IMR-90 (cell line): ENCODE measurements around the gene ZNF836. TPM values are rescaled to one million over a fixed set of nuclear protein-coding genes. Genes with fewer than 3 reads are reported as not detected.

Experiments
- ATAC-seq: fragments of 200-7000 bp; cut with Tn5 transposase; 2 replicates; pipeline ENCODE4 v1.9.1; 2020; ENCODE audit warnings: low read depth, mild to moderate bottlenecking, moderate library complexity
- Bru-seq: library from RNA; stranded (reverse); fragments of 400-500 nt; gene quantifications from one replicate; lab custom pipeline; 2021; lab: Mats Ljungman, UMichigan
- BruChase-seq, 2 experiments: library from RNA; stranded (reverse); fragments of 400-500 nt; gene quantifications; one replicate each; lab custom pipeline; 2021; lab: Mats Ljungman, UMichigan
- BruUV-seq: library from RNA; stranded (reverse); fragments of 400-500 nt; replicated peaks from 2 replicates; lab custom pipeline; 2021; lab: Mats Ljungman, UMichigan
- CTCF ChIA-PET: fragments of 300-600 bp; formaldehyde crosslinking; extraction: SDS; loops from one replicate; lab custom pipeline; 2021; ENCODE audit warnings: antibody characterized with exemption; lab: Yijun Ruan, JAX
- POLR2A ChIA-PET: fragments of 300-600 bp; sonication (Branson Sonifier 250); formaldehyde crosslinking; loops from one replicate; lab custom pipeline; 2022; ENCODE audit warnings: antibody characterized with exemption; ENCODE audit not compliant: unreplicated experiment; lab: Charles Lee
- DNase-seq: peaks from one replicate; pipeline ENCODE4 v3.0.0; 2013
- H2AFZ ChIP-seq: replicated peaks from 2 replicates; pipeline ENCODE3; 2013; ENCODE audit warnings: low read length, mild to moderate bottlenecking; ENCODE audit not compliant: poor library complexity
- H2AK5ac ChIP-seq: 2 replicates; pipeline ENCODE4 v1.6.1; 2013; ENCODE audit warnings: low read depth, low read length, inconsistent platforms
- H2AK9ac ChIP-seq: replicated peaks from 2 replicates; pipeline ENCODE3; 2013; ENCODE audit warnings: mild to moderate bottlenecking, low read depth, low read length, moderate library complexity; ENCODE audit not compliant: poor library complexity
- H2BK120ac ChIP-seq: 2 replicates; pipeline ENCODE4 v1.6.1; 2013; ENCODE audit warnings: low read depth, low read length, inconsistent platforms
- H2BK15ac ChIP-seq: 3 replicates; pipeline ENCODE4 v1.6.1; 2013; ENCODE audit warnings: low read depth, low read length, inconsistent platforms
- H2BK20ac ChIP-seq: 2 replicates; pipeline ENCODE4 v1.6.1; 2013; ENCODE audit warnings: low read depth, mild to moderate bottlenecking, inconsistent platforms, low read length, moderate library complexity
- H2BK5ac ChIP-seq: 2 replicates; pipeline ENCODE4 v1.6.1; 2013; ENCODE audit warnings: mild to moderate bottlenecking, low read depth, low read length, inconsistent platforms; ENCODE audit not compliant: poor library complexity, severe bottlenecking
- H3K14ac ChIP-seq: replicated peaks from 2 replicates; pipeline ENCODE4 v1.6.1; 2013; ENCODE audit warnings: low read depth, low read length, inconsistent platforms
- H3K18ac ChIP-seq: 2 replicates; pipeline ENCODE4 v1.6.1; 2013; ENCODE audit warnings: low read depth, low read length, control low read depth
- H3K23ac ChIP-seq: 2 replicates; pipeline ENCODE4 v1.6.1; 2013; ENCODE audit warnings: low read depth, low read length, inconsistent platforms
- H3K27ac ChIP-seq: 2 replicates; pipeline ENCODE4 v1.5.1; 2013; ENCODE audit warnings: mild to moderate bottlenecking, control low read depth, low read length; ENCODE audit not compliant: insufficient read depth
- H3K27me3 ChIP-seq: 2 replicates; pipeline ENCODE4 v1.6.1; 2013; ENCODE audit warnings: low read length; ENCODE audit not compliant: control insufficient read depth, insufficient read depth
- H3K36me3 ChIP-seq: 2 replicates; pipeline ENCODE4 v1.6.1; 2013; ENCODE audit warnings: low read length, mixed read lengths; ENCODE audit not compliant: control insufficient read depth, insufficient read depth
- H3K4ac ChIP-seq: 2 replicates; pipeline ENCODE4 v1.6.1; 2013; ENCODE audit warnings: low read depth, low read length, inconsistent platforms
- H3K4me1 ChIP-seq: 2 replicates; pipeline ENCODE4 v1.6.1; 2013; ENCODE audit warnings: low read length, mixed read lengths; ENCODE audit not compliant: control insufficient read depth, insufficient read depth
- H3K4me2 ChIP-seq: 2 replicates; pipeline ENCODE4 v1.6.1; 2013; ENCODE audit warnings: low read depth, mild to moderate bottlenecking, control low read depth, low read length, moderate library complexity
- H3K4me3 ChIP-seq: 2 replicates; pipeline ENCODE4 v1.5.1; 2013; ENCODE audit warnings: low read depth, mild to moderate bottlenecking, control low read depth, low read length, moderate library complexity; ENCODE audit not compliant: insufficient read depth
- H3K56ac ChIP-seq: 2 replicates; pipeline ENCODE4 v1.6.1; 2013; ENCODE audit warnings: low read length, inconsistent platforms; ENCODE audit not compliant: insufficient read depth; ENCODE audit errors: extremely low read depth
- H3K79me1 ChIP-seq, 2 experiments: 2 replicates each; pipeline ENCODE4 v1.6.1; 2013; ENCODE audit warnings: low read length in 2 of 2, inconsistent platforms in 1 of 2, low read depth in 1 of 2
- H3K9ac ChIP-seq: 2 replicates; pipeline ENCODE4 v1.6.1; 2013; ENCODE audit warnings: low read depth, low read length, control low read depth
- H3K9me1 ChIP-seq: 2 replicates; pipeline ENCODE4 v1.6.1; 2013; ENCODE audit warnings: low read length, inconsistent platforms; ENCODE audit not compliant: insufficient read depth
- H3K9me3 ChIP-seq: 2 replicates; pipeline ENCODE4 v1.6.1; 2013; ENCODE audit warnings: low read length; ENCODE audit not compliant: control insufficient read depth, insufficient read depth
- H4K20me1 ChIP-seq: 2 replicates; pipeline ENCODE4 v1.6.1; 2013; ENCODE audit warnings: low read length, inconsistent platforms; ENCODE audit not compliant: insufficient read depth
- H4K5ac ChIP-seq: 2 replicates; pipeline ENCODE4 v1.6.1; 2013; ENCODE audit warnings: mild to moderate bottlenecking, low read depth, low read length, control low read depth
- H4K8ac ChIP-seq, 2 experiments: 2 replicates each; pipeline ENCODE4 v1.6.1; 2013; ENCODE audit warnings: low read depth in 2 of 2, low read length in 2 of 2, control low read depth in 1 of 2, inconsistent platforms in 1 of 2
- H4K91ac ChIP-seq: 2 replicates; pipeline ENCODE4 v1.6.1; 2013; ENCODE audit warnings: low read depth, low read length, inconsistent platforms; ENCODE audit not compliant: insufficient read depth
- BHLHE40 ChIP-seq: fragments of 150-350 bp; IDR thresholded peaks from 2 replicates; pipeline ENCODE4 v1.6.1; 2016; ENCODE audit warnings: mild to moderate bottlenecking, low read depth, low read length
- MXI1 ChIP-seq: IDR thresholded peaks from 2 replicates; pipeline ENCODE4 v1.6.1; 2012; ENCODE audit warnings: low read depth, mild to moderate bottlenecking, low read length, moderate library complexity, borderline replicate concordance
- WGBS, 2 experiments: methylation state at CpG; one replicate each; pipeline versions ENCODE4 v1.1.5 to v1.1.7; 2013; ENCODE audit warnings: missing lambda C conversion rate in 2 of 2; ENCODE audit not compliant: insufficient read length in 1 of 2; ENCODE audit errors: extremely low coverage in 2 of 2; 5-methylcytosine and 5-hydroxymethylcytosine counted together
- dilution Hi-C: fragments of 300-500 bp; cut with HindIII; formaldehyde crosslinking; loops from one replicate; pipeline ENCODE4 v1.14.3; 2018; ENCODE audit warnings: low sequenced_read_pairs; ENCODE audit not compliant: unreplicated experiment
- in situ Hi-C: fragments of 300-500 bp; cut with MboI; formaldehyde crosslinking; loops from 3 replicates; pipeline ENCODE4 v1.14.3; 2019; ENCODE audit warnings: low sequenced_read_pairs, inconsistent platforms, mixed read lengths
- intact Hi-C: fragments of 100-400 bp; cut with micrococcal nuclease; formaldehyde crosslinking; loops from 2 replicates; pipeline ENCODE4 v1.10.0; 2022
- long read RNA-seq: library from polyadenylated mRNA; unstranded; transcript quantifications from one replicate; pipeline ENCODE4 v2.0.0, GENCODE V29; 2021; ENCODE audit not compliant: unreplicated experiment
- polyA plus RNA-seq, 3 experiments: library from polyadenylated mRNA; depleted of rRNA; stranded (reverse); fragments of >200 nt; gene quantifications; 2 replicates each; pipeline ENCODE4 v1.2.3, GENCODE V29; 2012; ENCODE audit warnings: low replicate concordance in 1 of 3
- total RNA-seq: library from RNA; depleted of rRNA; stranded (reverse); fragments of >200 nt; gene quantifications from 2 replicates; pipeline ENCODE4 v1.2.3, GENCODE V29; 2012; rRNA removed
- TF ChIP-seq, protein P1 (sequence below): conservative IDR thresholded peaks from 2 replicates; pipeline ENCODE4 v1.5.1; 2012; ENCODE audit warnings: mild to moderate bottlenecking, low read depth, low read length, improper control_type of control experiment

The ZNF836 gene
- total RNA-seq: 4.1 and 5.0 TPM in 2 replicates
- polyA plus RNA-seq (2012; rRNA removed): 1.1 and 1.4 TPM in 2 replicates
- polyA plus RNA-seq (2012; cell fraction: cytosol; rRNA removed): 0.76 and 1.3 TPM in 2 replicates
- 1.2 and 2.9 TPM in 2 replicates for polyA plus RNA-seq (2012; cell fraction: nucleus; rRNA removed; ENCODE audit: low replicate concordance)
- Bru-seq, nascent RNA: percentile 61 among the genes with signal in this experiment
- BruChase-seq, experiment 1, labeled RNA remaining after a 6-hour chase: percentile 76 among the genes with signal in this experiment
- percentile 73 among the genes with signal in this experiment for BruChase-seq, experiment 2, labeled RNA remaining after a 2-hour chase
- long read RNA-seq, partial matches to known transcripts: 0 of 2 reads
- long read RNA-seq, other reads (novel, unspliced or antisense): 1 of 2 reads

DNA sequence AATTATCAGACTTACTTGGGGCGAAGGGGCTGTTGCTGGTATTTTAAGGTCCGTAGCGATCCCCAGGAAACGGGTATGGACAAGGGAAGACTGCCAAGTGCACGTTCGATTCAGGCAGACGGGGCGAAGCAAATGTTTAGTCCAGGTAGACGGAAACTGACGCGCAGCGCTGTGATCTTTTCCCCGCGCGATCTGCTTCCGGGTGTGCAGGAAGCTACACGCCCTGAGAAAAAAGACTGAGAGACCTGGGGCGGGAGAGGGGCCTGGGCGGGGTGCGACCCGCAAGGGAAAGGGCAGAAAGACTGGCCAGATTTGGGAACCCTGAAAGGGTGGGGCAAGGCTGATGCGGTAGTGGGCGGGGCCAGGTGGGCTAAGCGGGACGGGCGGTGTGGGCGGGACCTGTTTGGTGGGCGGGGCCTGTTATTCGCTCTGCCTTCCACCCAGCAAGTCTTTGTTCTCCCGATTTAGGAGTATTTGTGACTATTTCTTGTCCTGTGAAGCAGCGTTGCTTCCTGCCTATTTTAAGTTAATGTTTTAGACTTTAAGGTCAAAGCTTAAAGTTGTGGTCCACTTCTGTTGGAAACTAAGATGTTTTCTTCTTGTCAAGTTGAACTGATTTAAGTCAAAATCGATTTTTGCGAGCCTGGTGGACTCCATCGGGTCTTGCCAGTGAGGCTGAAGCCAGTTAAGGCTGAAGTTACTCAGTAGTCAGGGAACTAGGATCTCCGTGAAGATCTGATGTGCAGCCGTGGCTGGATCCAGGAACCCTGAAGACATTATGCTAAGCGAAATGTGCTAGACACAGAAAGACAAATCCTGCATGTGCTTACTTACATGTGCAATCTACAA, at the start of gene ZNF836:
ZNF836 (minus strand) TSS at position 301 of the 849 bp plus-strand sequence. CDS start 3,549 bp downstream, outside the sequence.
- POLR2A ChIA-PET: interaction anchor here (0.6 kb wide), 2 partner anchors 13 to 14 kb away, joined by 4 read pairs; no protein-coding TSS in a partner anchor
- intact Hi-C loops: loop anchor here (2.0 kb wide), 1 partner anchor 17 kb away; no protein-coding TSS in a partner anchor

More for the DNA sequence above, at the start of gene ZNF836:
- peak within 1 kb of the TSS; percentile 98 for H2AFZ ChIP-seq
- dilution Hi-C loops: no loop called here
- in situ Hi-C loops: no loop called here
- peak within 1 kb of the TSS; percentile 80 for H3K4ac ChIP-seq
- TF ChIP-seq BHLHE40 (no peak), MXI1 (0 out of 2 replicates have a peak, but pooled peaks have one; percentile 29)
- TF ChIP-seq, protein P1, sequence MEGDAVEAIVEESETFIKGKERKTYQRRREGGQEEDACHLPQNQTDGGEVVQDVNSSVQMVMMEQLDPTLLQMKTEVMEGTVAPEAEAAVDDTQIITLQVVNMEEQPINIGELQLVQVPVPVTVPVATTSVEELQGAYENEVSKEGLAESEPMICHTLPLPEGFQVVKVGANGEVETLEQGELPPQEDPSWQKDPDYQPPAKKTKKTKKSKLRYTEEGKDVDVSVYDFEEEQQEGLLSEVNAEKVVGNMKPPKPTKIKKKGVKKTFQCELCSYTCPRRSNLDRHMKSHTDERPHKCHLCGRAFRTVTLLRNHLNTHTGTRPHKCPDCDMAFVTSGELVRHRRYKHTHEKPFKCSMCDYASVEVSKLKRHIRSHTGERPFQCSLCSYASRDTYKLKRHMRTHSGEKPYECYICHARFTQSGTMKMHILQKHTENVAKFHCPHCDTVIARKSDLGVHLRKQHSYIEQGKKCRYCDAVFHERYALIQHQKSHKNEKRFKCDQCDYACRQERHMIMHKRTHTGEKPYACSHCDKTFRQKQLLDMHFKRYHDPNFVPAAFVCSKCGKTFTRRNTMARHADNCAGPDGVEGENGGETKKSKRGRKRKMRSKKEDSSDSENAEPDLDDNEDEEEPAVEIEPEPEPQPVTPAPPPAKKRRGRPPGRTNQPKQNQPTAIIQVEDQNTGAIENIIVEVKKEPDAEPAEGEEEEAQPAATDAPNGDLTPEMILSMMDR: no peak
- H3K27ac ChIP-seq: peak within 1 kb of the TSS; percentile 68
- no peaks in the 10 kb centered on the region for H3K27me3 ChIP-seq
- DNase-seq: peak; percentile 59
- peak within 1 kb of the TSS; percentile 86 for H2AK9ac ChIP-seq
- peaks cover 7% of the 10 kb centered on the region for H3K36me3 ChIP-seq
- H3K18ac ChIP-seq: peak within 1 kb of the TSS; percentile 62; the same call in 1 of the 2 replicates
- no peaks in the 10 kb centered on the region for H3K9me1 ChIP-seq
- H2BK5ac ChIP-seq: peak within 1 kb of the TSS; percentile 48
- peak within 1 kb of the TSS; percentile 94 for H3K4me2 ChIP-seq
- 0 out of 2 replicates have a peak within 1 kb of the TSS, but pooled peaks have one; percentile 41 for H2AK5ac ChIP-seq
- peak within 1 kb of the TSS; percentile 79 to 85 for H4K8ac ChIP-seq
- 23% methylated on average over 12 of the region's 37 CpGs; no CpG with 5 or more reads in 1 of the 2 experiments for WGBS, 2 experiments
- no peaks in the 10 kb centered on the region for H3K9me3 ChIP-seq
- H3K14ac ChIP-seq: peak within 1 kb of the TSS; percentile 89
- peaks cover 5 to 14% of the 10 kb centered on the region in 2 experiments; a peak in 3 of 4 replicates for H3K79me1 ChIP-seq
- peak; percentile 96 for ATAC-seq
- peak within 1 kb of the TSS; percentile 86 for H4K91ac ChIP-seq
- peak within 1 kb of the TSS; percentile 90 for H3K4me3 ChIP-seq
- peak within 1 kb of the TSS; percentile 70; the same call in 1 of the 2 replicates for H3K56ac ChIP-seq
- H3K4me1 ChIP-seq: no peaks in the 10 kb centered on the region
- peak within 1 kb of the TSS; percentile 88; the same call in 1 of the 2 replicates for H3K23ac ChIP-seq
- H3K9ac ChIP-seq: peak within 1 kb of the TSS; percentile 92
- H4K5ac ChIP-seq: peak within 1 kb of the TSS; percentile 89
- peak within 1 kb of the TSS; percentile 55; the same call in 1 of the 2 replicates for H2BK120ac ChIP-seq
- H2BK15ac ChIP-seq: peak within 1 kb of the TSS; percentile 76; the same call in 2 of the 3 replicates
- no TSS peak for BruUV-seq
- CTCF ChIA-PET: interaction anchor here (0.5 kb wide), 1 partner anchor 9 kb away, joined by 3 read pairs; no protein-coding TSS in a partner anchor
- no peak within 1 kb of the TSS; the same call in 1 of the 2 replicates for H2BK20ac ChIP-seq
- H4K20me1 ChIP-seq: no peaks in the 10 kb centered on the region
